Measurements from ENCODE around the gene HBA2.

The HBA2 gene

DNA sequence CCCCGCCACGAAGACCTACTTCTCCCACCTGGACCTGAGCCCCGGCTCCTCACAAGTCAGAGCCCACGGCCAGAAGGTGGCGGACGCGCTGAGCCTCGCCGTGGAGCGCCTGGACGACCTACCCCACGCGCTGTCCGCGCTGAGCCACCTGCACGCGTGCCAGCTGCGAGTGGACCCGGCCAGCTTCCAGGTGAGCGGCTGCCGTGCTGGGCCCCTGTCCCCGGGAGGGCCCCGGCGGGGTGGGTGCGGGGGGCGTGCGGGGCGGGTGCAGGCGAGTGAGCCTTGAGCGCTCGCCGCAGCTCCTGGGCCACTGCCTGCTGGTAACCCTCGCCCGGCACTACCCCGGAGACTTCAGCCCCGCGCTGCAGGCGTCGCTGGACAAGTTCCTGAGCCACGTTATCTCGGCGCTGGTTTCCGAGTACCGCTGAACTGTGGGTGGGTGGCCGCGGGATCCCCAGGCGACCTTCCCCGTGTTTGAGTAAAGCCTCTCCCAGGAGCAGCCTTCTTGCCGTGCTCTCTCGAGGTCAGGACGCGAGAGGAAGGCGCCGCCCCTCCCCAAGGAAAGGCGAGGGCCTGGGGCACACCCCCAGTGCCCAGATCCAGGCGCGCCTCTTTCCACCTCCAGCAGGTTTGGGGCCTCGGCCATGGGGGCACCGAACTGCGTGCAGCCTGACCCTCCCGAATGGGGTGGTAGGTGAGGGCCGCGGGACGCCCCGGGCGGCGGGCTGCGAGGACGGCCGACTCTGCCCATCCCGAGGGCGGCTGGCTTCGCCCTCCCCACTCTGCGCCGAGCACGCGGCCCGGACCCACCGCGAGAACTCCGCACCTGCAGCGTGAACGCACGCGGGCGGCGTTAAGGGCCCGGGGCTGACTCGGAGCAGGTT, 8.2 kb downstream of the HBA2 start:
- Histone ChIP-seq H3K27ac (ENCODE audit: low read depth, low read length, poor library complexity, severe bottlenecking) (no peak overlapping the region), H2AFZ (ENCODE audit: low read length) (no peak overlapping the region)

DNA sequence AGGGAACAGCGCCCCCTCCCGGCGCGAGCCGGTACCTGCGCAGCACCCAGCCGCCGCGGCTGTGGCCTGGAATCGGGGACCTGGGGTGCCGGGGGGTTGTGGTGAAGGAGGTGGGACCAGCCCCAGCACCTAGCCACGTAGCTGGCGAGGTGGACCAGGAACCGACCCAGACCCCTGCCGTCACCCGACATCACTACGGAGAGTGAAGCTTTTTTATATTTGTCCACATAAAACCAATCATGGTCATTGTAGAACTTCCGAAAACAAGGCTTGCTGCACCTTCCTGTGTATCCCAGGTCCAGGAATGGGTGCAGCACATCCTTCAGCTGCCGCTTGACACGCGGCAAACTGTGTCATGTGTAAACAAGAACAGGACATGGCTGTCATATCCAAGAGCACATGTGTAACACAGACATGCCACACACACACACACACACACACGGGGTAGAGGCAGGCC, 8.9 kb downstream of the HBA2 start:
- Histone ChIP-seq H3K4me3 (ENCODE audit: low read depth, low read length, poor library complexity, severe bottlenecking) (no peak overlapping the region), H3K27me3 (ENCODE audit: insufficient read depth, low read length) (no peaks in the 10 kb centered on the region), H3K4me1 (ENCODE audit: insufficient read depth, low read length, severe bottlenecking) (peaks cover 5% of the 10 kb centered on the region), H4K20me1 (ENCODE audit: insufficient read depth, low read length) (no peaks in the 10 kb centered on the region), H3F3A (ENCODE audit: insufficient read depth, low read length) (no peaks in the 10 kb centered on the region), H3K4me2 (ENCODE audit: low read length) (no peak overlapping the region), H3K9me2 (ENCODE audit: low read depth, low read length) (no peaks in the 10 kb centered on the region), H3K27ac (ENCODE audit: low read depth, low read length, poor library complexity, severe bottlenecking) (no peak overlapping the region), H3K36me3 (ENCODE audit: insufficient read depth, low read length) (peaks cover 9% of the 10 kb centered on the region), H3K9me3 (ENCODE audit: low read length) (no peaks in the 10 kb centered on the region), H3K9ac (ENCODE audit: low read length) (no peak overlapping the region), H3K79me2 (ENCODE audit: insufficient read depth, low read length) (no peaks in the 10 kb centered on the region), H2AFZ (ENCODE audit: low read length) (no peak overlapping the region)
- TF ChIP-seq, protein P1, sequence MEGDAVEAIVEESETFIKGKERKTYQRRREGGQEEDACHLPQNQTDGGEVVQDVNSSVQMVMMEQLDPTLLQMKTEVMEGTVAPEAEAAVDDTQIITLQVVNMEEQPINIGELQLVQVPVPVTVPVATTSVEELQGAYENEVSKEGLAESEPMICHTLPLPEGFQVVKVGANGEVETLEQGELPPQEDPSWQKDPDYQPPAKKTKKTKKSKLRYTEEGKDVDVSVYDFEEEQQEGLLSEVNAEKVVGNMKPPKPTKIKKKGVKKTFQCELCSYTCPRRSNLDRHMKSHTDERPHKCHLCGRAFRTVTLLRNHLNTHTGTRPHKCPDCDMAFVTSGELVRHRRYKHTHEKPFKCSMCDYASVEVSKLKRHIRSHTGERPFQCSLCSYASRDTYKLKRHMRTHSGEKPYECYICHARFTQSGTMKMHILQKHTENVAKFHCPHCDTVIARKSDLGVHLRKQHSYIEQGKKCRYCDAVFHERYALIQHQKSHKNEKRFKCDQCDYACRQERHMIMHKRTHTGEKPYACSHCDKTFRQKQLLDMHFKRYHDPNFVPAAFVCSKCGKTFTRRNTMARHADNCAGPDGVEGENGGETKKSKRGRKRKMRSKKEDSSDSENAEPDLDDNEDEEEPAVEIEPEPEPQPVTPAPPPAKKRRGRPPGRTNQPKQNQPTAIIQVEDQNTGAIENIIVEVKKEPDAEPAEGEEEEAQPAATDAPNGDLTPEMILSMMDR (IDR thresholded peaks at IDR 0.05; ENCODE audit: low read length): peak; percentile 96
- TF ChIP-seq EZH2 (IDR thresholded peaks at IDR 0.05; ENCODE audit: borderline replicate concordance, low read length): no peak

More for the DNA sequence above, 8.2 kb downstream of the HBA2 start:
- Histone ChIP-seq H3K79me2 (ENCODE audit: insufficient read depth, low read length) (no peaks in the 10 kb centered on the region), H4K20me1 (ENCODE audit: insufficient read depth, low read length) (no peaks in the 10 kb centered on the region), H3K36me3 (ENCODE audit: insufficient read depth, low read length) (peaks cover 9% of the 10 kb centered on the region), H3K4me3 (ENCODE audit: low read depth, low read length, poor library complexity, severe bottlenecking) (peak overlapping the region; percentile 16), H3K9ac (ENCODE audit: low read length) (no peak overlapping the region), H3F3A (ENCODE audit: insufficient read depth, low read length) (no peaks in the 10 kb centered on the region), H3K9me3 (ENCODE audit: low read length) (no peaks in the 10 kb centered on the region), H3K27me3 (ENCODE audit: insufficient read depth, low read length) (no peaks in the 10 kb centered on the region), H3K4me2 (ENCODE audit: low read length) (peak overlapping the region; percentile 48; the same call in 1 of the 2 replicates), H3K9me2 (ENCODE audit: low read depth, low read length) (no peaks in the 10 kb centered on the region), H3K4me1 (ENCODE audit: insufficient read depth, low read length, severe bottlenecking) (peaks cover 5% of the 10 kb centered on the region)
- no peak for TF ChIP-seq EZH2 (IDR thresholded peaks at IDR 0.05; ENCODE audit: borderline replicate concordance, low read length)
- TF ChIP-seq, protein P1 (IDR thresholded peaks at IDR 0.05; ENCODE audit: low read length): no peak

DNA sequence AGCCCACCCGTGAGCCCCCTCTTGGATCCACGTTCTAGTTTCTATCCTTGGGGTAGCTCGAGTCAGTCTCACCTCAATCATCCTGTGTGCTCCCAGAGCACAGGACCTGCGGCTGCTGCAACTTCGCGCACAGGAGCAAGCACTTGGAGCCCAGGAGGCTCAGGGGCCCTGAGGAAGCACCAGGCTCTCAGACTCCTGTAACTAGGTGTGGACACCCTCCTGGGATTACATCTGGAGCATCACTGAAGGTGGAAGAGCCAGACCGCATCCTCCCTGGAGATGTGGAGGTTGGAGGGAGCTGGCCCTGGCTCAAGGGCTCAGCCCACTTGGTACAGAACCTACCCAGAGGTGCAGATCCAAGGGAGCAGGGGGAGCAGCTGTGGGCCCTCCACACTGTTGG, 10.3 kb downstream of the HBA2 start:
- Histone ChIP-seq H3K9ac (ENCODE audit: low read length) (no peak overlapping the region), H3K27me3 (ENCODE audit: insufficient read depth, low read length) (no peaks in the 10 kb centered on the region), H3K27ac (ENCODE audit: low read depth, low read length, poor library complexity, severe bottlenecking) (no peak overlapping the region), H4K20me1 (ENCODE audit: insufficient read depth, low read length) (no peaks in the 10 kb centered on the region), H3K9me2 (ENCODE audit: low read depth, low read length) (no peaks in the 10 kb centered on the region), H3K4me1 (ENCODE audit: insufficient read depth, low read length, severe bottlenecking) (peaks cover 5% of the 10 kb centered on the region), H3K9me3 (ENCODE audit: low read length) (no peaks in the 10 kb centered on the region), H2AFZ (ENCODE audit: low read length) (no peak overlapping the region), H3K36me3 (ENCODE audit: insufficient read depth, low read length) (peaks cover 19% of the 10 kb centered on the region), H3K79me2 (ENCODE audit: insufficient read depth, low read length) (no peaks in the 10 kb centered on the region), H3K4me2 (ENCODE audit: low read length) (no peak overlapping the region), H3F3A (ENCODE audit: insufficient read depth, low read length) (no peaks in the 10 kb centered on the region), H3K4me3 (ENCODE audit: low read depth, low read length, poor library complexity, severe bottlenecking) (no peak overlapping the region)
- TF ChIP-seq, protein P1 (IDR thresholded peaks at IDR 0.05; ENCODE audit: low read length): no peak
- TF ChIP-seq EZH2 (IDR thresholded peaks at IDR 0.05; ENCODE audit: borderline replicate concordance, low read length): no peak

Data from OCI-LY1 (cell line).